ENCODE results near the gene SLC9A7. TPM values are rescaled to one million over a fixed set of nuclear protein-coding genes. Genes with fewer than 3 reads are reported as not detected.

The SLC9A7 gene
- total RNA-seq, 4 donors from 2014 or later, result 0.82 to 29.2 (median 2.3) TPM

- no peaks in the 10 kb centered on the region for H3K9me3 ChIP-seq
- H3K4me3 ChIP-seq, result no peak overlapping the region
- in situ Hi-C loops (cut with MboI; ENCODE audit: low pct_ligation_motif_present in 1 of 4, low pct_unique_long_range_greater_than_20kb in 1 of 4, low sequenced_read_pairs in 3 of 4) (no loop called here), intact Hi-C loops (cut with DNase I; ENCODE audit: low total_unique reads) (no loop called here)
- no peaks in the 10 kb centered on the region for H3K27me3 ChIP-seq
- no peak for DNase-seq
- 85% methylated on average over 6 of the region's 6 CpGs; no CpG with 5 or more reads in 1 of the 2 donors for WGBS, 2 donors (ENCODE audit: low coverage in 1 of 2)
- no peak overlapping the region for H3K27ac ChIP-seq
- TF ChIP-seq CTCF (IDR thresholded peaks at IDR 0.05), result no peak
- TF ChIP-seq POLR2A (IDR thresholded peaks at IDR 0.05), result no peak
- no peak for TF ChIP-seq POLR2AphosphoS5 (IDR thresholded peaks at IDR 0.05)
- no peak for TF ChIP-seq EP300 (IDR thresholded peaks at IDR 0.05; ENCODE audit: low read depth)
- no peaks in the 10 kb centered on the region for H3K36me3 ChIP-seq
- no peaks in the 10 kb centered on the region for H3K4me1 ChIP-seq
These were observed 178.3 kb downstream of the SLC9A7 start for GRCh38 chrX:46580613-46581012.

GRCh38 chrX:46579250-46579649 is 179.7 kb downstream of the SLC9A7 start:
- no peak overlapping the region for H3K27ac ChIP-seq
- TF ChIP-seq CTCF (IDR thresholded peaks at IDR 0.05) (no peak), POLR2AphosphoS5 (IDR thresholded peaks at IDR 0.05) (no peak), POLR2A (IDR thresholded peaks at IDR 0.05) (no peak), EP300 (IDR thresholded peaks at IDR 0.05; ENCODE audit: low read depth) (no peak)
- H3K4me1 ChIP-seq, result peaks cover 0 to 13% (median 8%) of the 10 kb centered on the region in 4 donors
- no peaks in the 10 kb centered on the region for H3K9me3 ChIP-seq
- DNase-seq, result no peak
- in situ Hi-C loops (cut with MboI; ENCODE audit: low pct_ligation_motif_present in 1 of 4, low pct_unique_long_range_greater_than_20kb in 1 of 4, low sequenced_read_pairs in 3 of 4) (loop anchor here in 1 of 4 donors (5.0 kb wide), 1 partner anchor 58 kb away; no protein-coding TSS in a partner anchor), intact Hi-C loops (cut with DNase I; ENCODE audit: low total_unique reads) (loop anchor here (5.0 kb wide), 1 partner anchor 477 kb away; no protein-coding TSS in a partner anchor)
- H3K27me3 ChIP-seq, result peaks cover 7% of the 10 kb centered on the region
- no peaks in the 10 kb centered on the region for H3K36me3 ChIP-seq
- 91% methylated on average over 1 of the region's 1 CpG; no CpG with 5 or more reads in 1 of the 2 donors for WGBS, 2 donors (ENCODE audit: low coverage in 1 of 2)
- no peak overlapping the region for H3K4me3 ChIP-seq

GRCh38 chrX:46577221-46578005 is 181.5 kb downstream of the SLC9A7 start:
- in situ Hi-C loops (cut with MboI; ENCODE audit: low pct_ligation_motif_present in 1 of 4, low pct_unique_long_range_greater_than_20kb in 1 of 4, low sequenced_read_pairs in 3 of 4) (loop anchor here in 1 of 4 donors (5.0 kb wide), 1 partner anchor 60 kb away; no protein-coding TSS in a partner anchor), intact Hi-C loops (cut with DNase I; ENCODE audit: low total_unique reads) (loop anchor here (5.0 kb wide), 1 partner anchor 475 kb away; no protein-coding TSS in a partner anchor)
- WGBS, 2 donors (ENCODE audit: low coverage in 1 of 2), result 79% methylated on average over 7 of the region's 7 CpGs; no CpG with 5 or more reads in 1 of the 2 donors
- Histone ChIP-seq H3K27ac (peak overlapping the region in 1 of 4 donors; percentile 21), H3K27me3 (peaks cover 7% of the 10 kb centered on the region), H3K4me3 (peak overlapping the region in 1 of 4 donors; percentile 66), H3K4me1 (peaks cover 0 to 14% (median 10%) of the 10 kb centered on the region in 4 donors), H3K9me3 (no peaks in the 10 kb centered on the region), H3K36me3 (no peaks in the 10 kb centered on the region)
- TF ChIP-seq POLR2A (IDR thresholded peaks at IDR 0.05) (no peak), CTCF (IDR thresholded peaks at IDR 0.05) (no peak), POLR2AphosphoS5 (IDR thresholded peaks at IDR 0.05) (no peak), EP300 (IDR thresholded peaks at IDR 0.05; ENCODE audit: low read depth) (no peak)
- DNase-seq, result no peak

- in situ Hi-C loops (cut with MboI; ENCODE audit: low pct_ligation_motif_present in 1 of 4, low pct_unique_long_range_greater_than_20kb in 1 of 4, low sequenced_read_pairs in 3 of 4), result loop anchor here in 1 of 4 donors (5.0 kb wide), 1 partner anchor 61 kb away; no protein-coding TSS in a partner anchor
- Histone ChIP-seq H3K4me3 (peak overlapping the region in 1 of 4 donors; percentile 66), H3K9me3 (no peaks in the 10 kb centered on the region), H3K27me3 (peaks cover 7% of the 10 kb centered on the region), H3K36me3 (no peaks in the 10 kb centered on the region), H3K27ac (peak overlapping the region in 1 of 4 donors; percentile 46), H3K4me1 (peaks cover 0 to 14% (median 10%) of the 10 kb centered on the region in 4 donors)
- intact Hi-C loops (cut with DNase I; ENCODE audit: low total_unique reads), result loop anchor here (5.0 kb wide), 1 partner anchor 474 kb away; no protein-coding TSS in a partner anchor
- TF ChIP-seq CTCF (IDR thresholded peaks at IDR 0.05), result no peak
- TF ChIP-seq POLR2A (IDR thresholded peaks at IDR 0.05), result no peak
- no peak for TF ChIP-seq POLR2AphosphoS5 (IDR thresholded peaks at IDR 0.05)
- TF ChIP-seq EP300 (IDR thresholded peaks at IDR 0.05; ENCODE audit: low read depth), result no peak
- no peak for DNase-seq
- 55% methylated on average over 3 of the region's 3 CpGs; no CpG with 5 or more reads in 1 of the 2 donors for WGBS, 2 donors (ENCODE audit: low coverage in 1 of 2)
These were observed 182.5 kb downstream of the SLC9A7 start for GRCh38 chrX:46576458-46576857.

Measured in transverse colon (tissue), 4 donors.